HT1080 (cell line): ENCODE results near the gene CRYAA. TPM values are rescaled to one million over a fixed set of nuclear protein-coding genes. Genes with fewer than 3 reads are reported as not detected.
A peak's percentile ranks its signal among the peaks of the same experiment; 100 is the strongest.

Experiments
- DNase-seq: peaks from one replicate; pipeline ENCODE4 v3.0.0-alpha.2; 2015; ENCODE audit warnings: low read depth
- total RNA-seq: library from RNA; depleted of rRNA; stranded (reverse); fragments of >200 nt; shearing (Covaris generic); gene quantifications from 2 replicates; pipeline ENCODE4 v1.2.3, GENCODE V29; 2014; rRNA removed

Gene CRYAA
- total RNA-seq, 1 experiment from 2014 or later = not detected

DNA sequence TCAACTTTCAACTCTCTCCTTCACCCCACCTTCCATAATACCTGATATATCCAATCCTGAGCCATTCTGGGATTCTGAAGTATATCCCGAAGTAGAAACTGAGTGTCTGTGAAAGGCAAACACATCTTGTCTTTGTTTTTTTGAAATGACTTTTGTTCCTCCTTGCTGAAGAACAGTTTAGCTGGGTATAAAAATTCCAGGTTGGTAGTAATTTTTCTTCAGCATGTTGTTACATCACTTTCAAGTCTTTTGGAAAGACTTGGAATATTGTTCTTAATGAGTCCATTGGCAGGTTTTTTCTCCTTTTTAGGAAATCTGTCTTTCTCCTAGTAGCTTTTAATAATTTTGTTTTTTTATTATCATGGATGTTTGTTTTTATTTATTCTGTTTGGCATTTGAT, 32.7 kb downstream of the CRYAA start:
- DNase-seq = no peak

DNA sequence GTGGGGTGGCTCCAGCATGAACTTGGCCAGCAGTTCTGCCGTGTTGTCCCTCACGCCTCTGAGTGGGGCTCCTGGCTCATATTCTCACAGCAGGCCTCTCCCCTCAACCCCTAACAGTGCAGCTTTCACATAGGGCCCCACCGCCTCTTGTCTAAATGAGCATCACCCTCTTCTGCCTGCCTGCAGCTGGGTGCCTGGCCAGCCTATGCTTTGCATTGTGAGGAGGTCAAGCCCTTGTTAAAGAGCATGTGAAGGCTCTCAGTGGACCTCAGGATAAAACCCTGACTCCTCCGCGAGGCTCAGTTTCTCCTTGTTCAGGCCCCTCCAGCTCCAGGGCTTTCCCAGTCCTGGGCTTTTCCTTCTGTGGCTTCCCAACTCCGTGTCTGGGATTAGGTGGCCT, 34.8 kb downstream of the CRYAA start:
- DNase-seq = no peak

DNA sequence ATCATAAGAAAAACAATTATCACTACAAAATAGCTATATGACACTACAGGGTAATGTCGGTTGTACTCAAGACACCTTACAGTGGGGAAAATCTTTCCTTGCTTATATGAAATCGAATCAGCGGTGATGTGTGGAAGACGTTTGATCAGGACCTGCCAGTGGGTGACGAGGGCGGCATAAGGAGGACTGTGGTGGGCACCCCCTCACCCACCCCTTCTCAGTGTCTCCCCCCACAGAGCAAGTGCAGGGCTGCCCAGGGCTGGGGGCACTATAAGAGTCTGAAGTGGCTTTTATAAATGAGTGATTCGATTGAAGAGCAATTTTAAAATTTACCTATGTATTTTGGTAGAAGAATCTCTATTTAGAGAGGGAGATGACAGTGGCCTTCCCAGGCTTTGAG, 35.8 kb downstream of the CRYAA start:
- DNase-seq = no peak

DNA sequence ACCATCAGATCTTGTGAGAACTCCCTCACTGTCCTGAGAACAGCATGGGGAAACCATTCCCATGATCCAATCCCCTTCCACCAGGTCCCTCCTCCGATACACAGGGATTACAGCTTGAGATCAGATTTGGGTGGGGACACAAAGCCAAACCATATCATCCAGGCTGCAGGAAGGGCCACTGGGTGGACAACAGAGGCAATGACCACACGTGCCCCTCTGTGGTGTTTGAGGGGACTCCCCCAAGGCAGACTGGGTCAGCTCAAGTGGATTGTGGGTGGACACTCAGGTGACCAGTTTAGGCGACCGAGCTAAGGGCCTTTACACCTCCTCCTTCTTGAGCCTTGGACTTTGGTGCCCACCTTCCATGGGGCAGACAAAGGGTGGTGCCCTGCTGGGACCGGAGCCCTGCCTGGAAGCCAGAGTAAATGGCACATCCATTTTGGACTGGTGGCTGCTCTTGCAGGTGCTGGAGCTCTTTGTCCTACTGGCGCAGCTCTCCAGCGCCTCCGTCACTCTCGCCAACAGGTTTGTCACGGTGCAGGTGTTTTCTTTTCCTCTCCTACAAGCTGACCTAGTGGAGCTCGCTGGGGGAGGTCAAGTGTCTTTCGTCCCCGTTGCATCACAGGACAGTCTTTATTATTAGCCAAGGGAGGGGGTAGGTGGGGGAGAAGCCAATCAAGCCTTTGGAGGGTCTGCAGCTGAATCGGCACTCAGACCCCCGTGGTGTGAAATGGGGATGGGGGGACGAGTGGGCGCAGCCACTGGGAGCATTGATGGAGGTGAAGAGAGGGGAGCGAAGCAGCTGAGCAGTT, 37.6 kb downstream of the CRYAA start:
- DNase-seq = no peak

DNA sequence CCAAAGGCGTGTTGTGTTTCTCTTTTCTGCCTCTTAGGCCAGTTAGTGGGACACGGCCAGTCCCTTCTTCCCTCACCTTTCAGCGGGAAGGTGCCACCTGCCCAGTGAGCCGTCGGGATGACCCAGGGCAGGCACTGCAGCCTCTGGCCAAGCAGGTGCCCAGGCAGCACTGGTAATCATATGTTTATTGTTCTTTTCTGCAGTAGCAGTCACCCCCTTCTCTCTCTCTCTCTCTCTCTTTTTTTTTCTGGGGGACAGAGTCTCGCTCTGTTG, 38.2 kb downstream of the CRYAA start:
- no peak for DNase-seq

DNA sequence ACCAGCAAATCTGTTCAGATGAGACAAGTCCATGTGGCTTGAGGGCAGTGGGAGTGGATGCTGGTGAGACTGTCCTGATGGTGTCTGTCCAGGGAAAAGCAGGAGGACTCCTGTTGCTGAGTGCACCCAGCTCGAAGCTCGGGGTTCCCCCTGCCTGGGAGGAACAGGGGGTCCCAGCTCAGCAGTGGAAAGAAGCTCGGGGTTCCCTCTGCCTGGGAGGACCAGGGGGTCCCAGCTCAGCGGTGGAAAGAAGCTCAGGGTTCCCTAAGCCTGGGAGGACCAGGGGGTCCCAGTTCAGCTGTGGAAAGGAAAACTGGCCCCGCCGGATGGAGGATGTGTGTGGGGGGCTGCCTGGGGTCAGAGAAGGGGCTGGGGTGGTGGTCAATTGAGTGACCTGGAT, 39.1 kb downstream of the CRYAA start:
- no peak for DNase-seq

DNA sequence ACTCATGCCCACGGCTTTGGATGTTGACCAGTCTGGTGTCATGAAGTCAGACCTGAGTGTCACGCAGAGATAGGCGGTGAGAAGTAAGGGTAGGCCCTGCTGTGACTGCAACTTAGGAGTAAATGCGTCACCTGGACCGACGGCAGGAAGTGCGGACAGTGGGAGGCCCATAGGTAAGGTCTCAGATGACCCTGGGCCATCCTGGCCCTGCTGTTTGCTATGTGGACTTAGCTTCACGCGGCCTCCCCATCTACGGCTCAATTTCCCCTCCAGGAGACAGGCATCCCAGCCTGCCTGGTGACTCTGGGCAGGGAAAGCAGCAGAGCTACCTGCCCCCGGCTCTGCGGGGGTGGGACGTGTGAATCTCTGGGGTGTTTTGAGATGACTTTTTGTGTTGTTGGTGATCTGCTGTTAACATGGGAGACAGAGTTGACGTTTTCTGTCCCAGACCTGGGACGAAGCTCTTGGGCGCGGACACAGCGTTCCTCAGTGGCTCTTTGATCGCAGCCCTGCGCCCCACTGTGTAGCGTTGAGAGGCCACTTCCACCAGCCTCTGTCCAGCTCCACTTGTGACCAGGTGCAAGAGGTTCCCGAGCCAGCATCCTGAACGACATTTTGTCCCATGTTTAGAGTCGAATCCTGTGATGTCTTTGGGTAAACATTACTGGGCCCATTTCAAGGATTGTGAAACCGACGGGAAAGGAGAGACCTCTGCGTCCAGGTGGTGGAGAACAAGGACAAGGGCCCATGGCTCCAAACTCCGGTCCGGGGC, 39.9 kb downstream of the CRYAA start:
- DNase-seq = no peak

DNA sequence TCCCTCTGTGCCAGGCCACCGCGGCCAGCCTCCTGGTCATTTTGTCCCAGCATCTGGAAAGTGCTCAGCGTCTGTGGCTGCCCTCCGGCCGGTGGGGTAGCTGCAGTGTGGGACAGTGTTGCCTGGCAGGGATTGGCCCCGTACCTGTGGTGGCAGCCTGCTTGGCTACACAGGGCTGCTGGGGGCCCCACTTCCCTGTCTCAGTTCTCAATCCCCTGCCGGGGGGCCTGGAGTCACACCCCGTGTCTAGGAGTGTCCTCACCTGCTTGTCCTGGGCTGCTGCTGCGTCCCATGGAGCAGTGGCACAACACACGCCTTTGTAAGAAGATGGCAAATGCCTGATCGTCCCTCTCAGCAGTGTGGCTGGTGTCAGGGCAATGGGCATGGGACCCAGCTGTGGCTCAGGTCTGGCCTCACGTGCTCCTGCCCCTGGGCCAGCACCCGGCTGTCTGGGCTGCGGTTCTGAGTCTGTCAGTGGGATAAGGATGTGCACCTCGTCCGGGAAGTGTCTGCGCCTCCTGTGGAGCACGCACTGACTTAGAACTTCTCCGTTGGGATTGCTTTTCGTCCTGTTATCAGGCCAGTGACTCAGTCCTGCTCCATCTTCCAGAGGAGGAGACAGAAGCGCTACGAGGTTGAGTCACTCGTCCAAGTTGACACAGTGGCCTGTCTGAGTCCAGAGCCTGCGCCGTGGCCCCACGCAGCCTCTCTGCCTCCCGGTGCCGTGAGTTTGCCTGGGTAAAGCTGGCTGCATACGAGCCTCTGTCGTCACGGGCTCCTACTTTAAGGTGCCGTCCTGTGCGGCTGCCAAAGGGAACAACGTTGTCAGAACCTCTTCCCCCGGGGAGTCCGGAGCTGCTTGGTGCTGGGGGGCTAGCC, 41.0 kb downstream of the CRYAA start:
- DNase-seq = peak; percentile 79

DNA sequence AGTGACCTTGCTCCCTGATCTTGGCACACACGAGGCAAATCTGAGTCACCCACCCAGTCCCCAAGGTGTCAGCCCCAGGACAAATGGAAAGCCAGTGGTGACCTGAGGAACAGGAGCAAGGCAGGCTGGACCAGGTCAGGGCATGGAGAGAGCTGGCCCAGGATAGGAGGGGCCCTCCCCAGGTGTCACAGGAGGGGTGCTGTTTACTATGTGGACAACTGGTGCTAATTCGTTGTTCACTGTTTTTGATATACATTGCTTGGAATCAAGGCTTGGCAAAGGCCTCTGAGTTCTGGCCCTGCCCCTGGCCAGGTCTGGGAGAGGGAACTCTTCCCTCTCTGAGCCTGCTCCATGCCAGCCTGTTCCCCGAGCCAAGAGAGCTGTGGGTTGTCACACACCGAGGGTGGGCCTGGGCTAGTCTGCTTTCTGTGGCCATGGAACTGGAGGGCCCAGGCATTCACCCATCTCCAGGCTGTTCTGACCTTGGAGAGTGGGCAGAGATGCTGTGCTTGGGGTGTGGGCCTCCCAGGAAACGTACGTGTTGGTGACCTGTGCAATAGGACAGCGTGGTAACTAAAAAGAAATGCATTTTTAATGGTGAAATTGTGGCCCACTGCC, 41.8 kb downstream of the CRYAA start:
- DNase-seq = no peak

DNA sequence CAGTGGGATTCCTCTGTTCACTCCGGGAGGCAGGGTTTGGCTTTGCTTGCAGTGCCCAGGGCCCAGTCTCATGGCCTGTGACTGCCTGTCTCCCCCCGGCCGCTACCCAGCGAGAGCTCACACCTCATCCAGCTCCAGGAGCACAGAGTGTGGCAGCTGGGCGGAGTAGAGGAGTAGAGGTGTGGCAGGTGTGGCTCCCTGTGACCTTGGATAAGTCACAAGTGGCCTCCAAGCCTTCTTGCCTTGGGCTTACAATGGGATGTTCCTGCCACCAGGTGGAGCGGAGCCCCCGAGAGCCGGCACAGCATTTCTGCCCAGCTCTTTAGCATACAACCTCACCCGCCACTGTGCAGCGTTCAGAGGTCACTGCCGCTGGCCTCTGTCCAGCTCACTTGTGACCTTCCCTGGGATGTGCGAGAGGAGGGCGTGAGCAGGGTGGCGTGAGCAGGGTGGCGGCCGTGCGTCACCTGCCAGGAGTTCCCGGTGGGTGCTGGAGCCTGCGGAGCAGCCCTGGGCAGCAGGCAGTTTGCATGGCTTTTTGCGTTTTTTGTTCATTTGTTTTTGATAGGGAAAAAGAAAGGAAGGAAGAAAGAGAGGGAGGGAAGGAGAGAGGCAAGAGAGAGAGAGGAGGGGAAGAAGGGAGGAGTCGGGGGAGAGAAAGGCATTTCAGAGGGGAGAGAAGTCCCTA, 42.4 kb downstream of the CRYAA start:
- DNase-seq = no peak

DNA sequence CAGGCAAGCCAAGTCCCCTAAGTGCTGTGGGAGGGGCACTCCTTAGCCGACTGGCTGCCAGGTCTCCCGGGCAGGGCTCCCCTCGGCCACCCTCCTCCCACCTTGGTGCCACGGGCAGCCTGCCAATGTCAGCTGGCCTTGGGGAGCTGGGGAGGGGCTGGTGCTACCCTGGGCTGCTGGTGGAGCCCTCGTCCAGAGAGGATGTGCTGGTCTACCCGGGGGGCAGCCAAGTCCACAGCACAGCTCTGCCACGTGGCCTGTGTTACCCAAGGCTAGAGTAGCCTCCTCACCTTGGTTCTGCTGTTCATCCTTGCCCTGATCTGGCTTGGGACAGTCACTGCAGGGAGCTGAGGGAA, 42.9 kb downstream of the CRYAA start:
- no peak for DNase-seq

Other genes with a start within 250 kb of the CRYAA start
- not detected in 2 replicates for gene ERVH48-1, start 243.4 kb upstream of the CRYAA start, total RNA-seq
- 28.4 and 29.9 TPM in 2 replicates for gene PKNOX1, start 194.4 kb upstream of the CRYAA start, total RNA-seq
- 21.2 and 25.5 TPM in 2 replicates for gene CBS, start 93.2 kb upstream of the CRYAA start, total RNA-seq
- gene U2AF1, start 61.4 kb upstream of the CRYAA start, total RNA-seq = 48.5 and 139 TPM in 2 replicates